PC-3 (cell line): Measurements from ENCODE around the gene ANKRD60. TPM values are rescaled to one million over a fixed set of nuclear protein-coding genes. Genes with fewer than 3 reads are reported as not detected.
A peak's percentile ranks its signal among the peaks of the same experiment; 100 is the strongest.

ENCODE experiments used
- ATAC-seq: fragments of 200-7000 bp; cut with Tn5 transposase; 2 replicates; pipeline ENCODE4 v1.9.1; 2020; ENCODE audit warnings: mild to moderate bottlenecking, moderate library complexity
- BruUV-seq: library from RNA; stranded (reverse); fragments of 400-500 nt; replicated peaks from 2 replicates; lab custom pipeline; 2021; lab: Mats Ljungman, UMichigan
- CTCF ChIA-PET: fragments of 300-600 bp; sonication (Branson Sonifier 250); formaldehyde crosslinking; loops from one replicate; lab custom pipeline; 2022; ENCODE audit warnings: antibody characterized with exemption; lab: Charles Lee
- POLR2A ChIA-PET: fragments of 300-600 bp; sonication (Branson Sonifier 250); formaldehyde crosslinking; loops from one replicate; lab custom pipeline; 2022; ENCODE audit warnings: antibody characterized with exemption; ENCODE audit not compliant: unreplicated experiment; lab: Charles Lee
- DNase-seq: peaks from one replicate; pipeline ENCODE4 v3.0.0-alpha.2; 2015
- H2AFZ ChIP-seq: fragments of 300-600 bp; sonication (generic); 2 replicates; pipeline ENCODE4 v1.6.0; 2016; ENCODE audit warnings: antibody characterized with exemption, low read length
- H3F3A ChIP-seq: fragments of 300-600 bp; sonication (generic); one replicate; pipeline ENCODE4 v1.6.0; 2017; ENCODE audit warnings: antibody characterized with exemption, low read length, control low read depth, mild to moderate bottlenecking; ENCODE audit not compliant: unreplicated experiment
- H3K27ac ChIP-seq: fragments of 300-600 bp; sonication (generic); 2 replicates; pipeline ENCODE4 v1.5.1; 2016; ENCODE audit warnings: mild to moderate bottlenecking, low read length
- H3K27me3 ChIP-seq: fragments of 300-600 bp; sonication (generic); 2 replicates; pipeline ENCODE4 v1.6.1; 2016; ENCODE audit warnings: low read length, mixed read lengths
- H3K36me3 ChIP-seq: fragments of 300-600 bp; sonication (generic); 2 replicates; pipeline ENCODE4 v1.6.1; 2016; ENCODE audit warnings: low read depth, mixed run types, low read length, mixed read lengths
- H3K4me1 ChIP-seq: fragments of 300-600 bp; sonication (generic); 2 replicates; pipeline ENCODE4 v1.5.1; 2016; ENCODE audit warnings: low read length; ENCODE audit not compliant: insufficient read depth
- H3K4me2 ChIP-seq: fragments of 300-600 bp; sonication (generic); 2 replicates; pipeline ENCODE4 v1.6.0; 2016; ENCODE audit warnings: low read length
- H3K4me3 ChIP-seq: fragments of 300-600 bp; sonication (generic); 2 replicates; pipeline ENCODE4 v1.5.1; 2016; ENCODE audit warnings: mild to moderate bottlenecking, low read length, mixed read lengths
- H3K79me2 ChIP-seq: fragments of 300-600 bp; sonication (generic); 2 replicates; pipeline ENCODE4 v1.6.1; 2017; ENCODE audit warnings: low read length, mixed read lengths
- H3K9ac ChIP-seq: fragments of 300-600 bp; sonication (generic); 2 replicates; pipeline ENCODE4 v1.6.0; 2016; ENCODE audit warnings: mild to moderate bottlenecking, low read length
- H3K9me2 ChIP-seq: fragments of 300-600 bp; sonication (generic); replicated peaks from 2 replicates; pipeline ENCODE4 v1.6.1; 2016; ENCODE audit warnings: mixed run types, low read length, mixed read lengths
- H3K9me3 ChIP-seq: fragments of 300-600 bp; sonication (generic); 2 replicates; pipeline ENCODE4 v1.6.1; 2016; ENCODE audit warnings: low read length, mixed read lengths
- H4K20me1 ChIP-seq: fragments of 300-600 bp; sonication (generic); 2 replicates; pipeline ENCODE4 v1.6.1; 2016; ENCODE audit warnings: low read length, mixed read lengths
- EZH2 ChIP-seq: fragments of 300-600 bp; sonication (generic); IDR thresholded peaks from one replicate; pipeline ENCODE4 v1.6.1; 2017; ENCODE audit warnings: antibody characterized with exemption, mild to moderate bottlenecking, low read length; ENCODE audit not compliant: unreplicated experiment
- EZH2phosphoT487 ChIP-seq: fragments of 300-600 bp; sonication (generic); IDR thresholded peaks from 2 replicates; pipeline ENCODE4 v1.6.1; 2018; ENCODE audit warnings: mild to moderate bottlenecking, antibody characterized with exemption, low read length, borderline replicate concordance
- intact Hi-C: fragments of 100-400 bp; cut with micrococcal nuclease; formaldehyde crosslinking; loops from 2 replicates; pipeline ENCODE4 v1.9.0; 2023
- total RNA-seq: library from RNA; depleted of rRNA; stranded (reverse); fragments of >200 nt; gene quantifications from 2 replicates; pipeline ENCODE4 v1.2.3, GENCODE V29; 2014
- TF ChIP-seq, protein P1 (sequence below): fragments of 300-600 bp; sonication (generic); conservative IDR thresholded peaks from 2 replicates; pipeline ENCODE4 v1.5.1; 2017; ENCODE audit warnings: antibody characterized with exemption, low read depth, mild to moderate bottlenecking, low read length

The ANKRD60 gene
- total RNA-seq, 1 experiment from 2014 or later = not detected

DNA sequence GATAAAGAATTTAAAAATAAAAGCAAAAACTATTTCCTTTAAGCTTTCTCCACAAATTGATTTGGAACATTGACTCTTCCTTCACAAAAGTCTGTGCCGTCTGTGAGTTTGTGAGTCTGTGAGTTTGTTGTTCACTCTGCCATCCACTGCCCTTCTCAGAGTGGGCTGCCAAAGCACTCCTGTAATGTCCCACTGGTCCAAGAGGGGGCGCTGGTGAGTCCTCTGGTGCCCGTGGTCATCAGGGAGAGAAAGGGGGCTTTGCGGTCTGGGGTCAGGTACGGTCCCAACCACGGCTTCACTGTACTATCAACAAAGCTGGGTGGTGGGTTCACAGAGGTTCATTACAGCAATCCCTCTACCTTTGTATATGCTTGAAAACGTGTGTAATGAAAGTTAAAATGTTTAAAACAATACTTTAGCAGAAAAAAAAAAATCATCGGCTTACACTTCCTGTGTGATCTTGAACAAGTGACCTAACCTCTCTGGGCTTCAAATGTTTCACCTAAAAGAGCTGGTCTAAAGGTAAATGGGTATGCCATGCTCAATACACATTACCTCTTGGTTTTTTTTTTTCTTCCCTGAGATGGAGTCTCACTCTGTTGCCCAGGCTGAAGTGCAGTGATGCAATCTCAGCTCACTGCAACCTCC lies 5.6 kb upstream of the ANKRD60 start:
- no peak overlapping the region for H2AFZ ChIP-seq
- no peaks in the 10 kb centered on the region for H3K27me3 ChIP-seq
- BruUV-seq = no TSS peak
- H3K36me3 ChIP-seq = 0 out of 2 replicates have a peak, but pooled peaks cover 2% of the 10 kb centered on the region
- no peaks in the 10 kb centered on the region for H3F3A ChIP-seq
- H3K27ac ChIP-seq = no peak overlapping the region
- ChIA-PET CTCF (interaction anchor here (0.5 to 0.6 kb wide), 2 partner anchors 151 to 1222 kb away, joined by 3 read pairs; no protein-coding TSS in a partner anchor), POLR2A (interaction anchor here (0.6 kb wide), 1 partner anchor 181 kb away, joined by 3 read pairs; no protein-coding TSS in a partner anchor)
- H3K4me2 ChIP-seq = no peak overlapping the region
- no peaks in the 10 kb centered on the region for H4K20me1 ChIP-seq
- no peaks in the 10 kb centered on the region for H3K79me2 ChIP-seq
- DNase-seq (peak; percentile 60), ATAC-seq (no peak)
- H3K4me1 ChIP-seq = peaks cover 29% of the 10 kb centered on the region
- H3K9me2 ChIP-seq = no peaks in the 10 kb centered on the region
- no peaks in the 10 kb centered on the region for H3K9me3 ChIP-seq
- intact Hi-C loops = loop anchor here (10.0 kb wide), 1 partner anchor 601 kb away; no protein-coding TSS in a partner anchor
- no peak overlapping the region for H3K4me3 ChIP-seq
- no peak for TF ChIP-seq EZH2
- TF ChIP-seq, protein P1, sequence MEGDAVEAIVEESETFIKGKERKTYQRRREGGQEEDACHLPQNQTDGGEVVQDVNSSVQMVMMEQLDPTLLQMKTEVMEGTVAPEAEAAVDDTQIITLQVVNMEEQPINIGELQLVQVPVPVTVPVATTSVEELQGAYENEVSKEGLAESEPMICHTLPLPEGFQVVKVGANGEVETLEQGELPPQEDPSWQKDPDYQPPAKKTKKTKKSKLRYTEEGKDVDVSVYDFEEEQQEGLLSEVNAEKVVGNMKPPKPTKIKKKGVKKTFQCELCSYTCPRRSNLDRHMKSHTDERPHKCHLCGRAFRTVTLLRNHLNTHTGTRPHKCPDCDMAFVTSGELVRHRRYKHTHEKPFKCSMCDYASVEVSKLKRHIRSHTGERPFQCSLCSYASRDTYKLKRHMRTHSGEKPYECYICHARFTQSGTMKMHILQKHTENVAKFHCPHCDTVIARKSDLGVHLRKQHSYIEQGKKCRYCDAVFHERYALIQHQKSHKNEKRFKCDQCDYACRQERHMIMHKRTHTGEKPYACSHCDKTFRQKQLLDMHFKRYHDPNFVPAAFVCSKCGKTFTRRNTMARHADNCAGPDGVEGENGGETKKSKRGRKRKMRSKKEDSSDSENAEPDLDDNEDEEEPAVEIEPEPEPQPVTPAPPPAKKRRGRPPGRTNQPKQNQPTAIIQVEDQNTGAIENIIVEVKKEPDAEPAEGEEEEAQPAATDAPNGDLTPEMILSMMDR = peak; percentile 96
- H3K9ac ChIP-seq = no peak overlapping the region

DNA sequence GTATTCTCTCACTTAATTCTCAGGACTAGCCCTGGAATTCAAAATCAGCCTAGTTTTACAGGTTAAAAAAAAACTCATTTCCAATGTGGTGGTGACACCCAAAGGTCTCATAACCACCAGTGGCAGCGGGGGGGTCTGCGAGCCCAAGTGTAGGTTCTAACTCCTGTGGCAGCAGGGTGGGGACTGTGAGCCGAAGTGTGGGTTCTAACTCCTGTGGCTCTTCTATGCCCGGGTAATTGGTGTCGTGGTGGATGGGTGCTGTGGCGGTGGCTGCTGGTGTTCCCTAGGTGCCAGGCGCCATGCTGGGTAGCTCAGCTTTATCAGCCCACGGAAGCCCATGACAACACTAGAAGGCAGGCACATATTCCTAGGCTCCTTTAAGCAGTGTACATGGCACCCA lies 4.9 kb upstream of the ANKRD60 start:
- Histone ChIP-seq H3K27ac (no peak overlapping the region), H3K9ac (no peak overlapping the region), H3F3A (no peaks in the 10 kb centered on the region), H3K9me2 (no peaks in the 10 kb centered on the region), H3K4me2 (no peak overlapping the region), H4K20me1 (no peaks in the 10 kb centered on the region), H3K9me3 (no peaks in the 10 kb centered on the region), H3K79me2 (no peaks in the 10 kb centered on the region), H3K27me3 (no peaks in the 10 kb centered on the region), H3K4me3 (no peak overlapping the region), H3K36me3 (0 out of 2 replicates have a peak, but pooled peaks cover 2% of the 10 kb centered on the region), H3K4me1 (peaks cover 28% of the 10 kb centered on the region), H2AFZ (no peak overlapping the region)
- intact Hi-C loops = loop anchor here (10.0 kb wide), 1 partner anchor 601 kb away; no protein-coding TSS in a partner anchor
- ChIA-PET POLR2A (interaction anchor here (0.6 kb wide), 1 partner anchor 181 kb away, joined by 3 read pairs; no protein-coding TSS in a partner anchor), CTCF (no interaction called here)
- ATAC-seq (no peak), DNase-seq (no peak)
- TF ChIP-seq EZH2phosphoT487 (no peak), EZH2 (no peak)
- TF ChIP-seq, protein P1 = no peak
- BruUV-seq = no TSS peak

GRCh38 chr20:58231683-58232082 lies 3.2 kb upstream of the ANKRD60 start:
- ATAC-seq (no peak), DNase-seq (no peak)
- Histone ChIP-seq H3K4me3 (no peak overlapping the region), H3K9me2 (no peaks in the 10 kb centered on the region), H4K20me1 (no peaks in the 10 kb centered on the region), H3K4me1 (peaks cover 15% of the 10 kb centered on the region), H3K27me3 (no peaks in the 10 kb centered on the region), H3K27ac (no peak overlapping the region), H3K36me3 (0 out of 2 replicates have a peak, but pooled peaks cover 2% of the 10 kb centered on the region), H2AFZ (no peak overlapping the region), H3F3A (no peaks in the 10 kb centered on the region), H3K9ac (no peak overlapping the region), H3K79me2 (no peaks in the 10 kb centered on the region), H3K4me2 (no peak overlapping the region), H3K9me3 (no peaks in the 10 kb centered on the region)
- intact Hi-C loops = loop anchor here (10.0 kb wide), 1 partner anchor 603 kb away; no protein-coding TSS in a partner anchor
- no peak for TF ChIP-seq EZH2phosphoT487
- TF ChIP-seq, protein P1 = no peak
- no peak for TF ChIP-seq EZH2
- CTCF ChIA-PET = no interaction called here
- POLR2A ChIA-PET = no interaction called here
- no TSS peak for BruUV-seq
